ENCODE results near the gene TREML4.
A peak's percentile ranks its signal among the peaks of the same experiment; 100 is the strongest.

Gene TREML4

DNA sequence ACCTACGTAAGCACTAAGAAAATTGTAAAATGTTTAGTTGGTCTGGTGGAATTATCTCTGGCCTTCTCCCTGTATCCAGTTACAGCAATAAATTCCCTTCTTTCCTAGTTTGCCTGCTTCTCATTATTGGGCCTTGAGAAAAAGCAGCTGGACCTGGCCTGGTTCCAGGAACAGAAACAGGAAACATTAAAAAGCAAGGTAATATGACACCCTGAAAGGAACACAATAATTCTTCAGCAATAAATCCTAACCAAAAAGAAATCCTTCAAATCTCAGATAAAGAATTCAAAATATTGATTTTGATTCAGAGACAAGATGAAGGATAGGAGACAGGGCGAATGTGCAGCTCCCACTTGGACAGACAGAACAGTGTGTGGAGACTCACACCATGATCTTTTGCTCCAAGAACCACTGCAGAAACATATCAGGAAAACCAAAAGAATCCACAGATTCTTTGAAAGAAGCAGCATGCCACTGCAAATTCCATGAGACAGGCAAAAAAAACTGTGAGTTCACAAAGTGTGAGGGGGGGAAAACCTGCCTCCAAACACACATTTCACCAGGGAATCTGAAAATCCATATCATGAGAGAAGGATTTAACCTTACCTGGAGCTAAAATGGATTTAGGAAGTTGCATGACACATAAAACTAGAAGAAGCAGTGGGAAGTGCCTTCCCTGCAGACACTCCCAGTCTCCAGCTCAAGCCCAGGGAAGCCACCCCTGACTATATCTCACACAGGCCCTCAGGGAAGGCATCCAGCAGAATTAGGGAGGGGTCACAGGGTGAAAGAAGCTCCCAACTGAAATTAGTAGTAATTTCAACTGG, 29.4 kb downstream of the TREML4 start:
- peak overlapping the region; percentile 96 for H3K27ac Mint-ChIP-seq
- DNase-seq, result no peak
- H3K27me3 Mint-ChIP-seq (ENCODE audit: low read depth, poor library complexity), result peaks cover 24% of the 10 kb centered on the region
- peaks cover 44% of the 10 kb centered on the region for H3K4me1 Mint-ChIP-seq
- H3K9me3 Mint-ChIP-seq, result peaks cover 52% of the 10 kb centered on the region
- TF ChIP-seq, protein P1, sequence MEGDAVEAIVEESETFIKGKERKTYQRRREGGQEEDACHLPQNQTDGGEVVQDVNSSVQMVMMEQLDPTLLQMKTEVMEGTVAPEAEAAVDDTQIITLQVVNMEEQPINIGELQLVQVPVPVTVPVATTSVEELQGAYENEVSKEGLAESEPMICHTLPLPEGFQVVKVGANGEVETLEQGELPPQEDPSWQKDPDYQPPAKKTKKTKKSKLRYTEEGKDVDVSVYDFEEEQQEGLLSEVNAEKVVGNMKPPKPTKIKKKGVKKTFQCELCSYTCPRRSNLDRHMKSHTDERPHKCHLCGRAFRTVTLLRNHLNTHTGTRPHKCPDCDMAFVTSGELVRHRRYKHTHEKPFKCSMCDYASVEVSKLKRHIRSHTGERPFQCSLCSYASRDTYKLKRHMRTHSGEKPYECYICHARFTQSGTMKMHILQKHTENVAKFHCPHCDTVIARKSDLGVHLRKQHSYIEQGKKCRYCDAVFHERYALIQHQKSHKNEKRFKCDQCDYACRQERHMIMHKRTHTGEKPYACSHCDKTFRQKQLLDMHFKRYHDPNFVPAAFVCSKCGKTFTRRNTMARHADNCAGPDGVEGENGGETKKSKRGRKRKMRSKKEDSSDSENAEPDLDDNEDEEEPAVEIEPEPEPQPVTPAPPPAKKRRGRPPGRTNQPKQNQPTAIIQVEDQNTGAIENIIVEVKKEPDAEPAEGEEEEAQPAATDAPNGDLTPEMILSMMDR (IDR thresholded peaks at IDR 0.05), result no peak
- H3K4me3 Mint-ChIP-seq, result peak overlapping the region; percentile 21
- H3K36me3 Mint-ChIP-seq (ENCODE audit: low read depth), result peaks cover 14% of the 10 kb centered on the region

DNA sequence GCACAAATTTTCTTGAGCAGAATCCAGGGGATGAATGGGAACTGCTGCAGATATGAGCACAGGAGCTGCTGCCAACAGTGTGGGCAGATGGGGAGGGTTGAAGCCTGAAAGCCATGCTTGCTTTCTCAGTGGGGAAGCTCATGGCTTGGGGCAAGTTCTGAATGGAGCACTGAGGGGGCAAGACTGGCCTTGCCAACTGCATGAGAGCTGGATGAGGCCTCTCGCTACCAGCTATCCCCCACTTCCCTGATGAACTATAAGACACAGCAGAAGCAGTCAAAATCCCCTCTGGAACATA, 30.0 kb downstream of the TREML4 start:
- TF ChIP-seq, protein P1 (IDR thresholded peaks at IDR 0.05), result no peak
- H3K4me1 Mint-ChIP-seq, result peaks cover 44% of the 10 kb centered on the region
- H3K9me3 Mint-ChIP-seq, result peaks cover 56% of the 10 kb centered on the region
- peak overlapping the region; percentile 25 for H3K4me3 Mint-ChIP-seq
- H3K27ac Mint-ChIP-seq, result peak overlapping the region; percentile 96
- H3K27me3 Mint-ChIP-seq (ENCODE audit: low read depth, poor library complexity), result peaks cover 23% of the 10 kb centered on the region
- DNase-seq, result no peak
- peaks cover 14% of the 10 kb centered on the region for H3K36me3 Mint-ChIP-seq (ENCODE audit: low read depth)

DNA sequence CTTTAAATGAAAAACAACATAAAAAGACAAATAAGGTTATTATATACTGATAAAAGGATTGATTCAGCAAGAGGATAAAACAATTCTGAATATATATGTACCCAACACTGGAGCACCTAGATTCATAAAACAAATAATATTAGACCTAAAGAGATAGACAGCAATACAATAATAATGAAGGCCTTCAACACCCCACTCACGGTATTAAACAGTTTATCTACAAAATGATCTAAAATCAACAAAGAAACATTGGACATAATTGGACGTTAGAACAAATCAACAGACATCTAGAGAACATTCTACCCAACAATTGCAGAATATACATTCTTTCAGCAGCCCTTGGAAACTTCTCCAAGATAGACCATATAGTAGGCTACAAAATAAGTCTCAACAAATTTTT, 34.3 kb downstream of the TREML4 start:
- no peak for DNase-seq
- H3K36me3 Mint-ChIP-seq (ENCODE audit: low read depth), result peaks cover 14% of the 10 kb centered on the region
- no peak overlapping the region for H3K27ac Mint-ChIP-seq
- H3K4me3 Mint-ChIP-seq, result no peak overlapping the region
- peaks cover 26% of the 10 kb centered on the region for H3K27me3 Mint-ChIP-seq (ENCODE audit: low read depth, poor library complexity)
- H3K4me1 Mint-ChIP-seq, result peaks cover 19% of the 10 kb centered on the region
- TF ChIP-seq, protein P1 (IDR thresholded peaks at IDR 0.05), result no peak
- peaks cover 64% of the 10 kb centered on the region for H3K9me3 Mint-ChIP-seq

DNA sequence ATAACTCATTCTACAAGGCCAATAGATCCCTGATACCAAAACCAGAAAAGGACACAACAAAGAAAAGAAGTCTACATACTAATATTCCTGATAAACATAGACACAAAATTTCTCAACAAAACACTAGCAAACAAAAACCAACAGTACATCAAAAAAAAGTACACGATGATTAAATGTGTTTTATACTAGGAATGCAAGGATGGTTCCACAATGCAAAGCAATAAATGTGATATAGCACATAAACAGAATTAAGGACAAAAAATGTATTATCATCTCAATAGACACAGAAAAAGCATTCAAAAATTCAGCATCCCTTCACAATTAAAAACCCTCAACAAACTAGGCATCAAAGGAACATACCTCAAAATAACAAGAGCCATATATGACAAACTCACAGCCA, 35.1 kb downstream of the TREML4 start:
- Mint-ChIP-seq H3K4me3 (no peak overlapping the region), H3K27me3 (ENCODE audit: low read depth, poor library complexity) (peaks cover 28% of the 10 kb centered on the region), H3K36me3 (ENCODE audit: low read depth) (peaks cover 14% of the 10 kb centered on the region), H3K9me3 (peaks cover 56% of the 10 kb centered on the region), H3K27ac (no peak overlapping the region), H3K4me1 (peaks cover 10% of the 10 kb centered on the region)
- TF ChIP-seq, protein P1 (IDR thresholded peaks at IDR 0.05), result no peak
- no peak for DNase-seq

DNA sequence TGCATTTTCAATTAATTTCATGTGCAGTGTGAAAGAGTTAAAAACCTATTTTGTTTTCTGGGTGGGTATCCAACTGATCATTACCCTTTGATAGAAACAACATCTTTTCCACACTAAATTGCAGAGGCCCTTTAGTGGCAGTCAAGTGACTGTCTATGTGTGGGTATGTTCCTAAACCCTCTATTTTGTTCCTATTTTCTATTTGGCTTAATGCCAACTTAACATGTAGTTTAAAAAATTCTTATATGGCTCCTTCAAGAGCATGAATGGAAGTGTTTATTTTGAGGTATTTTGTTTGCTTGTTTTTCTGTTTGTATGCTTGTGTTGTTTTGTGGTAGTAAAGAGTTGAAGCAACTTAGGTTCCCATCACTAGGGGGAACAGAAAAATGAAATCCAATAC, 38.4 kb downstream of the TREML4 start:
- DNase-seq, result no peak
- H3K9me3 Mint-ChIP-seq, result peaks cover 23% of the 10 kb centered on the region
- H3K4me3 Mint-ChIP-seq, result no peak overlapping the region
- no peak overlapping the region for H3K27ac Mint-ChIP-seq
- peaks cover 8% of the 10 kb centered on the region for H3K36me3 Mint-ChIP-seq (ENCODE audit: low read depth)
- TF ChIP-seq, protein P1 (IDR thresholded peaks at IDR 0.05), result no peak
- no peaks in the 10 kb centered on the region for H3K4me1 Mint-ChIP-seq
- H3K27me3 Mint-ChIP-seq (ENCODE audit: low read depth, poor library complexity), result peaks cover 23% of the 10 kb centered on the region

DNA sequence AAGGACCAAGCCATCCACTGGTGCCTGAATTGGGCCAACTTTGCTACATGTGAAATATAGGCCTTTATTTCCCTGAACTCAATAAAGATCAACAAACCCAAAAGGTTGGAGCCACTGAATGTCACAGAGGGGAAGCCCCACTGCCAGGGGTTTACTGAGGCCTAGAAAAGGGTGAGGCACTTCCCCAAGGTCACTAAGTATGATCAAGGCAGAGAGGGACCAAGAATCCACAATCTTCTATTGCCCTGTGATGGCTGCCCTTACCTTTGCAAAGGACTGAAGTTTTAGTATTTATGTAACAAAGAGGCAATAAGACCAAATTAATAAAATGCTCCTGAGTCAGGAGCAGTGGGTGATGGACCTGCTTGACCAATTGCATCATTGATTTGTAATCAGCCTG, 40.3 kb downstream of the TREML4 start:
- Mint-ChIP-seq H3K4me1 (no peaks in the 10 kb centered on the region), H3K9me3 (peaks cover 5% of the 10 kb centered on the region), H3K36me3 (ENCODE audit: low read depth) (no peaks in the 10 kb centered on the region), H3K4me3 (no peak overlapping the region), H3K27ac (no peak overlapping the region), H3K27me3 (ENCODE audit: low read depth, poor library complexity) (peaks cover 26% of the 10 kb centered on the region)
- no peak for DNase-seq
- TF ChIP-seq, protein P1 (IDR thresholded peaks at IDR 0.05), result no peak
